Cardiac muscle cell (in vitro differentiated cells and primary cell): ENCODE results near the gene RIMBP2. TPM values are rescaled to one million over a fixed set of nuclear protein-coding genes. Genes with fewer than 3 reads are reported as not detected.

Experiments used
- DNase-seq, 2 donors: peaks; one replicate each; pipeline versions ENCODE4 v3.0.0 to v3.0.0-alpha.2; 2010 to 2017; ENCODE audit warnings: low read depth in 1 of 2, low spot score in 1 of 2
- H3K27ac ChIP-seq: fragments of 200-600 bp; sonication (generic); 2 replicates; pipeline ENCODE4 v1.5.1; 2016
- H3K27me3 ChIP-seq: fragments of 200-600 bp; sonication (generic); 2 replicates; pipeline ENCODE4 v1.6.0; 2016; ENCODE audit warnings: control low read depth
- H3K36me3 ChIP-seq: fragments of 200-600 bp; sonication (generic); 2 replicates; pipeline ENCODE4 v1.5.1; 2016; ENCODE audit warnings: control low read depth
- H3K4me1 ChIP-seq: fragments of 200-600 bp; sonication (generic); 2 replicates; pipeline ENCODE4 v1.8.1; 2017; ENCODE audit warnings: low read depth, mild to moderate bottlenecking, mixed run types
- H3K4me3 ChIP-seq: fragments of 200-600 bp; sonication (generic); 2 replicates; pipeline ENCODE4 v1.5.1; 2016; ENCODE audit warnings: mild to moderate bottlenecking
- H3K9me3 ChIP-seq: fragments of 200-600 bp; sonication (generic); 2 replicates; pipeline ENCODE4 v1.5.1; 2017; ENCODE audit warnings: low read depth, mild to moderate bottlenecking, control low read depth
- polyA plus RNA-seq: library from polyadenylated mRNA; unstranded; fragments of >200 nt; fragmentation: Nextera tagmentation; extraction: Ambion mirVana; gene quantifications from 2 replicates; pipeline ENCODE4 v1.2.1, GENCODE V29; 2016
- total RNA-seq: library from RNA; depleted of rRNA; stranded (reverse); fragments of >200 nt; gene quantifications from 2 replicates; pipeline ENCODE4 v1.2.3, GENCODE V29; 2016
- TF ChIP-seq, protein P1 (sequence below): IDR thresholded peaks from 2 replicates; pipeline ENCODE4 v1.5.1; 2012; ENCODE audit warnings: low read depth, mild to moderate bottlenecking, low read length

The RIMBP2 gene
- total and polyA plus RNA-seq, 2 experiments from 2014 or later = 2.6 to 10.5 TPM

DNA sequence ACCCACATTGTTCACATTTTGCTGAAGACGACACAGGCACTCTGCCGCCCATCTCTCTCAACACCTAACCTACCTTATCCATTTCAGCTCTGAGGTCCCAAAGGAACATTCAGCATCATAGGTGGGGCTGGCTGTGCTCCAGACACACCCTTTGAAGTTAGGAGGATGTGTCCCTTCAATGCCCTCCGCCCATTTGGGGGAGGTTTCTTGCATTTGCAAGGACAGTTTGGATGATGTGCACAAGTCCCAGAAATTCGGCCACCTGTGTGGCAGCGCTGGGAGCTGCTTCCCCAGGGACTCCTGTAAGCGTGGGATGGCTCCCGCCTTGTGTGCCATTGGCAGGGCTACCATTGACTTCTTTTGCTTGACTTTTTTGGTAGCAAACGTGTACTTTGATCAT, 113.8 kb downstream of the RIMBP2 start:
- Histone ChIP-seq H3K27me3 (no peaks in the 10 kb centered on the region), H3K4me3 (no peak overlapping the region), H3K36me3 (no peaks in the 10 kb centered on the region), H3K27ac (no peak overlapping the region), H3K9me3 (no peaks in the 10 kb centered on the region), H3K4me1 (peaks cover 3% of the 10 kb centered on the region)
- no peak for DNase-seq
- TF ChIP-seq, protein P1, sequence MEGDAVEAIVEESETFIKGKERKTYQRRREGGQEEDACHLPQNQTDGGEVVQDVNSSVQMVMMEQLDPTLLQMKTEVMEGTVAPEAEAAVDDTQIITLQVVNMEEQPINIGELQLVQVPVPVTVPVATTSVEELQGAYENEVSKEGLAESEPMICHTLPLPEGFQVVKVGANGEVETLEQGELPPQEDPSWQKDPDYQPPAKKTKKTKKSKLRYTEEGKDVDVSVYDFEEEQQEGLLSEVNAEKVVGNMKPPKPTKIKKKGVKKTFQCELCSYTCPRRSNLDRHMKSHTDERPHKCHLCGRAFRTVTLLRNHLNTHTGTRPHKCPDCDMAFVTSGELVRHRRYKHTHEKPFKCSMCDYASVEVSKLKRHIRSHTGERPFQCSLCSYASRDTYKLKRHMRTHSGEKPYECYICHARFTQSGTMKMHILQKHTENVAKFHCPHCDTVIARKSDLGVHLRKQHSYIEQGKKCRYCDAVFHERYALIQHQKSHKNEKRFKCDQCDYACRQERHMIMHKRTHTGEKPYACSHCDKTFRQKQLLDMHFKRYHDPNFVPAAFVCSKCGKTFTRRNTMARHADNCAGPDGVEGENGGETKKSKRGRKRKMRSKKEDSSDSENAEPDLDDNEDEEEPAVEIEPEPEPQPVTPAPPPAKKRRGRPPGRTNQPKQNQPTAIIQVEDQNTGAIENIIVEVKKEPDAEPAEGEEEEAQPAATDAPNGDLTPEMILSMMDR = no peak

DNA sequence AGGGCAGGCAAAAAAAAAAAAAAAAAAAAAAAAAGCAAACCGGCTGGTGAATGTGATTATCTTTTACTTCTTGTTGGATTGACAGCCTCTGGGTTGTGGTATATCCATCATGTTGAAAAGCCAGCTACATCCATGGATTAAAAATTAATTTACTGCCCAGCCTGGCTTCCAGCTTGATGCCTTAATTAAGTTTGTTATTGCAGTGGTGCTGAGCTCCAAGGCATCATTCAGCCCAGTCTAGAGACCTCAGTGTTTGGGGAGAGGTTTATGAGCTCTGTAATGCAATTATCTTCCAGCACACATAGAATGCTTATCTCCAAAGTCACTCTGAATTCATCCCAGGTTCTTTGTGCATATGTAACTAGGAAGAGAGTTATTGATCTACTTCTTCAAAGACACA, 114.8 kb downstream of the RIMBP2 start:
- Histone ChIP-seq H3K9me3 (no peaks in the 10 kb centered on the region), H3K4me1 (peaks cover 2% of the 10 kb centered on the region), H3K27ac (no peak overlapping the region), H3K27me3 (no peaks in the 10 kb centered on the region), H3K36me3 (no peaks in the 10 kb centered on the region), H3K4me3 (no peak overlapping the region)
- TF ChIP-seq, protein P1 = no peak
- no peak for DNase-seq

DNA sequence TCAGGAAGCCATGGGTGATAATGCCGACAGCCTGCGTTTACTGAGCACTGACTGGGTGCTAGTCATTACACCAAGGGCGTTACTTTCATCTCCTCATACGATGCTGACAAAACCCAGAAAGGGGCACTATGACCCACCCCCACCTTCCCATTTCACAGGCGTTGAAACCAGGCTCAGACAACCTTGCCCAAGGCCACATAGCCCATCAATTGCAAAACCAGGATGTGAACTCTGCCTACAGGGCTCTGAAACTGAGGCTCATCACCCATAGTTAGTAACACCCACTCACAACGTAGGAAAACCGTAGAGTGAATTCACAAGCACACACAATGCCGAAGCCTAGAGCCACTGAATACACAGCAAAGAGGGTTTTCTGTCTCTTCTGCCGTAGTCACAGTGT, 119.9 kb downstream of the RIMBP2 start:
- no peaks in the 10 kb centered on the region for H3K9me3 ChIP-seq
- TF ChIP-seq, protein P1 = no peak
- no peaks in the 10 kb centered on the region for H3K27me3 ChIP-seq
- no peaks in the 10 kb centered on the region for H3K4me1 ChIP-seq
- DNase-seq = no peak
- no peak overlapping the region for H3K4me3 ChIP-seq
- H3K36me3 ChIP-seq = no peaks in the 10 kb centered on the region
- H3K27ac ChIP-seq = no peak overlapping the region

DNA sequence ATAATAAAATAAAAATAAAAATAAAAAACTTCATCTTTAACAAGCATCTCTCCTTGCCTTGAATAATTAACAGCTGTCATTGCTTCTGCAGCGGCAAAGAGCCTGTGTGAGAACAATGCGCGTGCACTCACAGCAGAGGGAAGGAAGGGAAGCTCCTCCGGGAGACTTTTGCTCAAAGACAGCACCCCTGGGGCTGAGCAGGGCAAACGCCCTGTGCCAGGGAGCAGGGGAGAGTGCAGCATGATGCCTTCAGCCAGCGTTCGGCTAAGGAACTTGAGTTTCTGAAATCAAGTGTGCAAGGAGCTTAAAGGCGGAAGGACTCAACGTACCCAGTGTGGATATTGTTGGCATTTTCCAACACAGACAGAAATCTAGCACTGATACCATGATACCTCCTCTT, 120.5 kb downstream of the RIMBP2 start:
- Histone ChIP-seq H3K4me3 (no peak overlapping the region), H3K4me1 (no peaks in the 10 kb centered on the region), H3K27ac (no peak overlapping the region), H3K9me3 (no peaks in the 10 kb centered on the region), H3K27me3 (no peaks in the 10 kb centered on the region), H3K36me3 (no peaks in the 10 kb centered on the region)
- no peak for DNase-seq
- TF ChIP-seq, protein P1 = no peak

DNA sequence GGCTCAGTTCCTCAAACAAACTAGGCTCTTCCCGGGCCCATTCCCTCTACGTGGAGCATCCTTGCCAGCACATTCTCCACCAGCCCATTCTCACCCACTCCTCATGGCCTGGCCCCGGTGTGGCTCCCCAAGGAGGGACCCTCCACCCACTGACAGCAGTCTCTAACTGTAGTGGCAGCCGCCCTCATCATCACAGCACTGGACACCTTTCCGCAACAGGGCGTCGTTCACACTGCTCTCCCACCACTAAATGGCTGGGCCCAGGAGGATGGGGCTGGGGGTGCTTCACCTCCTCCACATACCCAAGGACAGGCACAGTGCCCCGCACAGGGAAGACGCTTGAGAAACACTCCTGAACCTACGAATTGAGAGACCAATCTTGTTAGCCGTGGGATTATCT, 123.0 kb downstream of the RIMBP2 start:
- no peaks in the 10 kb centered on the region for H3K27me3 ChIP-seq
- H3K36me3 ChIP-seq = no peaks in the 10 kb centered on the region
- H3K9me3 ChIP-seq = no peaks in the 10 kb centered on the region
- no peaks in the 10 kb centered on the region for H3K4me1 ChIP-seq
- DNase-seq = no peak
- H3K27ac ChIP-seq = no peak overlapping the region
- no peak overlapping the region for H3K4me3 ChIP-seq
- TF ChIP-seq, protein P1 = no peak

DNA sequence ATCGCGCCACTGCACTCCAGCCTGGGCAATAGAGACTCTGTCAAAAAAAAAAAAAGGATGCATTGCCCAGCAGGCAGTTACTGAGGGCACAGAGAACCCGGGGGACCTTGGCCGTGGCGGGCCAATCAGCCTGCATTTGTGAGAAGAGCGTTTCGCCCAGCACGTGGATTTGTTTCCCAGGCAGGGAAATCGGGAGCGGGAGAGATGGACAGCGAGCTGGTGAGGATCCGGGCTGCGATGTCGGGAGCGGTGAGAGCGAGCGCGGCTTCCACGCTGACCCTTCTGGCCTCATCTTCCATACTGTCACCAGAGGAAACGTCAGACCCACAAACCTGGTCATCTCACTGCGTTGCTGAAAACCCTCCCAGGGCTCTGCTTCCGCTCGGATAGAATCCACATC, 123.5 kb downstream of the RIMBP2 start:
- Histone ChIP-seq H3K36me3 (no peaks in the 10 kb centered on the region), H3K27ac (no peak overlapping the region), H3K4me1 (no peaks in the 10 kb centered on the region), H3K27me3 (no peaks in the 10 kb centered on the region), H3K9me3 (no peaks in the 10 kb centered on the region), H3K4me3 (no peak overlapping the region)
- TF ChIP-seq, protein P1 = no peak
- no peak for DNase-seq
